IPS DF 4.7 (cell line): ENCODE measurements around the gene BBC3.
"Not testable (repeated sequence)": the region's sequence is repeated elsewhere in the genome, so short reads cannot be mapped to it uniquely, and the experiment has no call there.

ENCODE experiments used
- DNase-seq: peaks from one replicate; pipeline ENCODE4 v3.0.0-alpha.2; 2013; ENCODE audit warnings: low spot score; ENCODE audit errors: extremely low read depth

Gene BBC3, protein sequence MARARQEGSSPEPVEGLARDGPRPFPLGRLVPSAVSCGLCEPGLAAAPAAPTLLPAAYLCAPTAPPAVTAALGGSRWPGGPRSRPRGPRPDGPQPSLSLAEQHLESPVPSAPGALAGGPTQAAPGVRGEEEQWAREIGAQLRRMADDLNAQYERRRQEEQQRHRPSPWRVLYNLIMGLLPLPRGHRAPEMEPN

DNA sequence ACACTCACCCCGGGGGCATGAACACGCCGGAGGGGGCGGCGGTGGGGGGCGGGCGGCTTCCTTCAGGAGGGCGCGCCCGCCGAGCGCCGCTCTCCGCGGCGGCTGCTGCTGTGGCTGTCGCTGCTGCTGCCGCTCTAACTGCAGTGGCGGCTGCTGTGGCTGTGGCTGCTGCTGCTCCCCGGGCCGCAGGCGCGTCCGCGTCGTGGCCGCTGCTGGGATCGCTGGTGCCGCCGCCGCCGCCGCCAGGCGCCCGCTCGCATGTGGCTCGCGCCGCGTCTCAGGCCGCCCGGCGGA is at the start of gene BBC3:
BBC3 (minus strand) TSS at position 279 of the 294 bp plus-strand sequence. CDS start 2,768 bp downstream, outside the sequence.
- DNase-seq: no peak

DNA sequence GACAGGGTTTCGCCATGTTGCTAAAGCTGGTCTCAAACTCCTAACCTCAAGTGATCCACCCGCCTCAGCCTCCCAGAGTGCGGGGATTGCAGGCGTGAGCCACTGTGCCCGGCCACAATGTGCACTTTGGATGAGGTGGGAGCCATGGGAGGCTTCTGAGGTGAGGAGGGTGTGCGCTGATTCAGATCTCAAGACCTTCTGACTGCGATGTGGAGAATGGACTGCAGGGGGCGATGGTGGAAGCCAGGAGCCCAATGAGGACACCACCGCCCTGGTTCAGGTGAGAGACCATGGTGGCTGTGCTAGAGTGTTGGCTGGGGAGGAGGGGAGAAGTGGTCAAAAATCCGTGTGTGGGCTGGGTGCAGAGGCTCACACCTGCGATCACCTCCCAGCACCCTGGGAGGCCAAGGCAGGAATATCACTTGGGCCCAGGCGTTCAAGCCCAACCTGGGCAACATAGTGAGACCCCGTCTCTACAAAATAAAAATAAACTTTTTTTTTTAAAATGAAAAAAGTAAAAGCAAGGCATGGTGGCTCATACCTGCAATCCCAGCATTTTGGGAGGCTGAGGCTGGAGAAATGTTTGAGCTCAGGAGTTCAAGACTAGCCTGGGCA is 49.3 kb upstream of the BBC3 start:
- DNase-seq: no peak

DNA sequence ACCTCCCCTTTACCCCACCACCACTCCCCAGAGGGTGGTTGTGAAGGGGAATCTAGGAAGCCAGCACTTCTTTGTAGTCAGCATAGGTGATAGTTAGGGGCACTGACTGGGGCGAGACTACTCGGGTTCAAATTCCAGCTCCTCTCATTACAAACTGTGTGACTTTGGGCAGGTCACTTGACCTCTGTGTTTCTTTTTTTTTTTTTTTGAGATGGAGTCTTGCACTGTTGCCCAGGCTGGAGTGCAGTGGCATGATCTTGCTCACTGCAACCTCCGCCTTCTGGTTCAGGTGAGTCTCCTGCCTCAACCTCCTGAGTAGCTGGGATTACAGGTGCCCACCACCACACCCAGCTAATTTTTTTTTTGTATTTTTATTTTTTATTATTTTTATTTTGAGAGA is 45.5 kb upstream of the BBC3 start:
- not testable (repeated sequence) for DNase-seq

DNA sequence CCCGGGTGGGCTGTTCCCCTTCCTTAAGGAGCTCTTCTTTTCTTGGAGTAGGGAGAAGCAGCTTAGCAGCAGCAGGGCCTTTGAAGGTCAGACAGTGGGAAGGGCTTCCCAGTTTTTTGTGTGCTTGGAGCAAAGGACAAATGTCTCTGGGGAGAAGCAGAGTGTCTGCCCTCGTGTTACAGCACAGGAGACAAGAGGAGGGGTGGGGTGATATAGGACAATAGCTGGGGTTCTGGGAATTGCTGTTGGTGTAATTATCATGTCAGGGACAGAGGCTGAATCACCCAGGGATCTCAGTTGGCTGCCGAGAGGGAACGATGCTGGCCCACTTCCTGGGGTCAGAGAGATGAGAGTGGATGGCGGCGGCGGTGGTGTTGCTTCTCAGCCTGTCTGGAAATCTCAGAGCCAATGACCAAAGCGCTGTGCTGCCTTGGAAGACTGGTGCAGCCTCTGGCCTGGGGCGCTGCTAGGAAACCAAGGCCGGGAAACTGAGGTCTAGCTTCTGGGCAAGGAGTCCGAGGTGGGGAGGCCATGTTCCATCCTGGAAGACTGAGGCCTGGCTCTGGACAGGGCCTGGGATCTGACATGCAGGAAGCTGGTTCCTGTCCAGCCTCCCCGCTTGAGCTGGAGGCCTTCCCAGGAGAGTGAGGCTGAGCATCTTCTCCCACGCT is 44.9 kb upstream of the BBC3 start:
- no peak for DNase-seq

DNA sequence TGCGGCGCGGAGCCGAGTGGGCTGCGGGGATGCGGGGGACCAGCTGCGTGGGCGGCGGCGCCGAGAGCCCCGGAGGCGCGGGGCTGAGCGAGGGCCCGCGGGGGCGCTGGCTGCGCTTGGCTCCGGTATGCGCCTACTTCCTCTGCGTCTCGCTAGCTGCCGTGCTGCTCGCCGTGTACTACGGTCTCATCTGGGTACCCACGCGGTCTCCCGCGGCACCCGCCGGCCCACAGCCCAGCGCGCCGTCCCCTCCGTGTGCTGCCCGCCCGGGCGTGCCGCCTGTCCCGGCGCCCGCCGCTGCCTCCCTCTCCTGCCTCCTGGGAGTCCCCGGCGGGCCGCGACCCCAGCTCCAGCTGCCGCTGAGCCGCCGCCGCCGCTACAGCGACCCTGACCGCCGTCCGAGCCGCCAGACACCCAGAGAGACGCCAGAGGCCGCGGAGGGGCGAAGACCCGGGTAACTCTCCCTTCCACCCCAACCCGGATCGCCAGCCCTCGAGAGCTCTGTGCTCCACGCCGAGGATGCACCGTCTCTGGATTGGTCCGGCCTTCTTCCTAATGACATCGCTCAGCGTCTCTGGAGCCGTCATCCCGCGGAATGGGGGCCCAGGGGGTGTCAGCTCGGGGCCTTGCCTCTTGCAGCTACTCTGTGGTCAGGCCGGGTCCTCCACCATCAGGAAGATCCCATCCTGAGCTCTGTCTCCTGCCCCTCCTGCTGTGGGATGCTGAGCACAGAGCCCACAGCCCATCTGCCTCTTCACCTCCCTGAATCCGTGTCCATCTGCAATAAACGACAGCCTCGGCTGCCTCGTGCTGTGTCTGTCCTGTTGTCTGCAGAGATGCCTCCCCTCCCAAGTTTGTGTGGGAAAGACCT is 44.1 kb upstream of the BBC3 start:
- no peak for DNase-seq

DNA sequence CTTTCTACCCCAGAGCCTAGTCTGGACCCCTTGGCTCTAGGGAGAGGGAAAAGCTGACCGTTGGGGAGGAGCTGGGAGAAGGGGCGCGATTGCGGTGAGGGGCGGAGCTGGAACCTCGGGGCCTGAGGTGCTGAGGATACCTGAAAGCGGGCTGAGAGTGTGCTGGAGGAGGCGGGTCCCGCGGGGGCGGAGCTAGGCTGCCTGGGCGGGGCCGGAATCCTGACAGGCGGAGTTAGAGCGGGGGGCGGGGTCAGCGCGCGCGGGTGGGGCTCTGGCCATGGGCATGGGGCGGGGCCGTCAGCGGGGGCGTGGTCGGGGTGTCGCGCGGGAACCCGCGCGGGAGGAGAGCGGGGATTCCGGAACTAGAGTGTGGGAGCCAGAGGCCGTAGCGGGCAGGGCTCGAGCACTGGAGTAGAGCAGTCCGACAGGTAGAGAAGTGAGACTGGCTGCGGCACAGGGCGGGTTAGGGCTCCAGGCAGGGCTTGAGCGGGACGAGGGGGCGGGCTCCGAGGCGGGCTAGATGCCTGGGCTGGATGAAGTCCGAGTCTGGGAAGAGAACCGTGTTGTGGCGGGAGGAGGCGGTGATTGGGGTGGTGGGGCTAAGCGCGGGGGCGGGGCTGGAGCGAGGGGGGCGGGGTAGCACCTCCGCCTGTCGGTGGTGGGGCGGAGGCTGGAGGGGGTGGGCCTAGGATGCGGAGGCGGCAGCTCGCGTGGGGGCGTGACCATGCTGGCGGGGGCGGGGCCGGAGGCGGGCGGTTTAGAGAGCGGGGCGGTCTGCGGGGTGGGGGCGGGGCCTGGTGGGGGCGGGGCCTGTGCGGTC is 43.3 kb upstream of the BBC3 start, which contains the start of gene INAFM1:
INAFM1 (plus strand) TSS at position 815 of the 820 bp plus-strand sequence. CDS start 35 bp downstream, outside the sequence.
- DNase-seq: no peak

DNA sequence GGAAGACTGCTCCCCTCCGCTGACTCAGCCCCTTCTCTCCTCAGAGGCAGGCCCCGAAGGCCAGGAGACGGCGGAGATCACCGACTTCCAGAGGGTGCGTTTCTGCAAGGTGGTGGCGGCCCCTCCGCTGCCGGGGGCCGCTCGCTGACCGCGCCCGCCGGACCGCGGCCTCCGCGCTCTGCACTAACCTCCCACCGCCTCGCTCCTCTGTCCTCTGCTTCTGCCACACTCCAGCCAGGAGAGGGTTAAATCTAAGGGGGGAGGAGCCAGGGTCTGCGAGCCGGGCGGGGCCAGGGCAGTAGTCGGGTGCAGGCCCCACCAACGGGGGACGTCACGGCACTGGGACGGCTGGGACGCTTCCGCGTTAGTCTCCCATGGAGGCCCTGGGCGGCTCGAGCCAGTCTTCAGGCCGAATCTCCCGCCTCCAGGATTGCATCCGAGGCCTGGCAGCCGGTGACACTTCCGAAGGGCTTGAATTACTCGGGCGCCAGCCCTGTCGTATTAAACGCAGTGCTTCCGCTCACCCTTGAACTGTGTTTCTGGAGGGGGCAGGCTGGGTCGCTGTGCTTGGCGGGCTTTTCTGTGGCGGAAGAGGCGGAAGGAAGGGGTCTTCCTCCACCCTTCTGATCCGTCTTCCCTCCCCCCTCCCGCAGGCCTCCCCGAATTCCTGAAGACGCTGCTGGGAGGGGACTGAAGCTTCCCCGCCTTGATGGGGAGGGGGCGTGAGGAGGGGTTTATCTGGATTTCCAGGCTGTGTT is 42.5 kb upstream of the BBC3 start:
- DNase-seq: no peak

DNA sequence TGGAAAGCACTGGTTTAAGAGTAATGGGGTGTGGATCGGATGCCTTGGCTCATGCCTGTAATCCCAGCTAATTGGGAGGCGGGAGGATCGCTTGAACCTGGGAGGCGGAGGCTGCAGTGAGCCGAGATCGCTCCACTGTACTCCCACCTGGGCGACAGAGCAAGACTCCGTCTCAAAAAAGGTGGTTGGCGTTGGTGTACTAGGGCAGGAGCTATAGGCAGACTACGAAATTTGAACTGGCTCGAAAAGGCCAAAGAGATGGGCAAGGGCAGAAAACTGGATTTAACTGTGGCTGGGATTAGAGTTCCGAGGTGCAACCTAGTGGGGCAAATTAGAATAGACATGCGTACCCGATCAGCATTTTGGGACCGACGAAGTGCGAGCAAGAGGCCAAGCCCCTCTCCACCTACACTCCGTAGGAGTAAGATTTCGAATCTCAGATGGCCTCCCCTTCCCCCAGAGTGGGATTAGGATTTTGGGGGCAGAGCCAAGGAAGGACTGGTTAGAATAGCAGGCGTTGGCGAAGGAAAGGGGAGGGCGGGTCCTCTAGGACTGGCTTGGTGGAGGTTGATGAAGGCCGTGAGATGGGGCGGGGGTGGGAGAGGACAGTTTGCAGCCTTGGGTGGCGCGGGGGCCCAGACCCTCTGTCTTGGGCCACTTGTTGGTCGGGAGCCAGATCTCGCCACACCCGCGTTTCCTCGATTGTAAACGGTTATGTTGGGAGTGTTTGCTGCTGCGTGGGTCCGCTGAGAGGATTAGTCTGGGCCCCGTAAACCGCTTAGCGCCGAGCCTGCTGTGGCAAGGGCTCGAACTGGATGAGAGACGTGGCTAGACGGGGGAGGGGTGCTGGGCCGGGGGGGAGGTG is 41.7 kb upstream of the BBC3 start:
- no peak for DNase-seq

DNA sequence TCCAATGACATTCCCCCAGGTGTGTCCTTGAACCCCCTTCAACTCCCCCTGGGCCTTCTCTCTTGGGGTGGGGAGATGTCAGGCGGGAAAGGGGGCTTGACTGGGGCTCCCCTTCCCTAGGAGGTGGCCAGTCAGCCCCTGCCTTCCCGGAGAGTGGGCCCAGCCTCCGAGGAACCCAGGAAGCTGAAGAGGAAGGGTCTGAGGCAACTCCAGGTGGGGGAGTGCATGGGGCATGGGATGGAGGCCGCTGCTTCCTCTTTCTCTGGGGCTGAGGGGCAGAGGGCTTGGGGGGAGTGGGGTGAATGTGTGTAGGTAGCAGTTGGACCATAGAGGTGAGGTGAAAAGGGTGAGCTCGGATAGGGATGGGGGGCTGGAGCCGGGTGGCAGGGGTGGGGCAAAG is 41.0 kb upstream of the BBC3 start:
- no peak for DNase-seq

DNA sequence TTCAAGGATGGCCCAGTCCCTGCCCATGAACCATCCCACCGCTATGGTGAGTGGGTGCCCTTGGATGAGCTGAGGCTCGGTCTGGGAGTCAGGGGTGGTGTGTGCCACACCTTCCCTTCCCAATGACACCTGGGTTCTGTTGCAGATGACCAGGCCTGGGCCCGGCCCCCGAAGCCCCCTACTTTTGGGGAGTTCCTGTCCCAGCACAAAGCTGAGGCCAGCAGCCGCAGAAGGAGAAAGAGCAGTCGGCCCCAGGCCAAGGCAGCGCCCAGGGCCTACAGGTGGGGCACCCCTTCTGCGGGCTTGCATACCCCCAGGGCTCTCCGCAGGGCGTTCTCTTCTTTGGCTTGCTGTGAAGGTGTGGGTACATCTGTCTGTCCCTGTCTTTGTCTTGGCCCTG is 39.4 kb upstream of the BBC3 start:
- no peak for DNase-seq

DNA sequence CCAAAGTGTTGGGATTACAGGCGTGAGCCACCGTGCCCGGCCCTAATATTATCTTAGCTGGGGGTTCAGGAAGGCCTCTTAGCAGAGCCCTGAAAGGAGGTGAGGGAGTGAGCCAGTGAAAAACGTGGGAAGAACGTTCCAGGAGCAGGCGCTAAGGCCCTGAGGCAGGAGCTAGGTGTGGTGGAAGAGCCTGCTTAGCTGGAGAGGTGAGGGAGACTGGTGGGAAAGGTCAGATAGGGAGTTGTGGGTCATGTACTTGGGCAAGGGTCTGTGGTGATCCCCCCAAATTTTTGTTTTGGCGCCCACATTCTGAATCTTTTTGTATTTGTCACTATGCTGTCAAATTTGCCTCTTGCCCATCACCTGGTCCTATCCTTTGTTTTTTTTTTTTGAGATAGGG is 38.6 kb upstream of the BBC3 start:
- no peak for DNase-seq

DNA sequence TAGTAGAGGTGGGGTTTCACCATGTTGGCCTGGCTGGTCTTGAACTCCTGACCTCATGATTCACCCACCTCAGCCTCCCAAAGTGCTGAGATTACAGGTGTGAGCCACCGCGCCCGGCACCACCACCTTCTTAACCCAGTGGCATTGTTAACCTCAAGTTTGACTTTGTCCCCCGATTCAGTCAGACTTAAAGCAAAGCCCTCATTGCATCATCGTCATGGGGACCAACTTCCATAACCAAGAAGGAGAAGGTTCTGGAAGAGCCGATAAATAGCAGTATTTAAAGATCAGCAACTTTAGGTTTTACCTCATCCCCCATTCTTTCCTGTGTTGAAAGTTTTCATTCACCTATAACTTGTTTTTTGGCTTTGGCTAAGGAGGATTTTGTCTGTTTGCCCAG is 37.0 kb upstream of the BBC3 start:
- DNase-seq: no peak

DNA sequence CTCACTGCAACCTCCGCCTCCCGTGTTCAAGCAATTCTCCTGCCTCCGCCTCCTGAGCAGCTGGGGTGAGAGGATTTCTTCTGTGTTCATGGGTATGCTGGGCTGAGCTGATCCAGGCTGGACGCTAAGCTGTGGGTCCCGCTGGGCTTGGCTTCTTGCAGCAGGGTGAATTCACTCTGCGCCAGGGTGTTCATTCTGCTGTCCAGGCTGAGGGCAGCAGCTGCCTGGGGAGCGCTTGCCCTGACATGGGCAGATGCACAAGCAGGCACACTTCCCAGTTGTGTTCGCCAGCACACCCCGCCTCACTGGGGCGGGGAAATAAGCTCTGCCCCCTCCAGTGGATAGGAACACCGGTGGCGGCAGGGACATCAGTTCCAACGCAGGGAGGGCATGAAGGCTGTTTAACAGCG is 36.4 kb upstream of the BBC3 start:
- no peak for DNase-seq

DNA sequence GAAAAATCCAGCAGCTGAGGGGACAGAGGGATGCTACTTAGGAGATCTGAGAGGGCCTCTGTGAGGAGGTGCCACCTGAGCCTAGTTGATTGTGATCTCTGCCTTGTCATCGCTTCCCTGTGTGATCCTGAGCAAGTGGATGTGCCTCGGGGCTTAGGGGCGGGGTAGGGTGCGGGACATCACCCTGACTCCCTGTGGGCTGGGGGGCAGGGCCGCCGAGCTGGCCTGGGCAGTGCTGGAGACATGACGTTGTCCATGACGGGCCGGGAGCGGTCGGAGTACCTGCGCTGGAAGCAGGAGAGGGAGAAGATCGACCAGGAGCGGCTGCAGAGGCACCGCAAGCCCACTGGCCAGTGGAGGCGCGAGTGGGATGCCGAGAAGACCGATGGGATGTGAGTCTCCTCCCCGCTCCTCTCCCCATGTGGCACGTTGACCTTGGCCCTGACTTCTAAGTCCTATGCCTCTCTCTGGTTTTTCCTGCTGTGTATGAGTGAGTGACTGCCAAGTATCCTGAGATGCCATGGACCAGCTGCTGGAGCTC is 35.5 kb upstream of the BBC3 start:
- no peak for DNase-seq

DNA sequence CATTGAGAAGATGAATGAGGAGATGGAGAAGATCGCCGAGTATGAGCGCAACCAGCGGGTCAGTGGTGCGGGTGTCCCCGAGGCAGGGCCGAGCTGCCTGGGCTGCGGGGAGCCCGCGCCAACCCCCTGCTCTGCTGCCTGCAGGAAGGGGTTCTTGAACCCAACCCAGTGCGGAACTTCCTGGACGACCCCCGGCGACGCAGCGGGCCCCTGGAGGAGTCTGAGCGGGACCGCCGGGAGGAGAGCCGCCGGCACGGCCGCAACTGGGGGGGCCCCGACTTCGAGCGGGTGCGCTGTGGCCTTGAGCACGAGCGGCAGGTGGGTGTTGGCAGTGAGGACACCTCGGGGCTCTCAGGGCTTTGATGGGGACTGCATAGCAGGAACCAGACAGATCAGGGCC is 33.6 kb upstream of the BBC3 start:
- no peak for DNase-seq

DNA sequence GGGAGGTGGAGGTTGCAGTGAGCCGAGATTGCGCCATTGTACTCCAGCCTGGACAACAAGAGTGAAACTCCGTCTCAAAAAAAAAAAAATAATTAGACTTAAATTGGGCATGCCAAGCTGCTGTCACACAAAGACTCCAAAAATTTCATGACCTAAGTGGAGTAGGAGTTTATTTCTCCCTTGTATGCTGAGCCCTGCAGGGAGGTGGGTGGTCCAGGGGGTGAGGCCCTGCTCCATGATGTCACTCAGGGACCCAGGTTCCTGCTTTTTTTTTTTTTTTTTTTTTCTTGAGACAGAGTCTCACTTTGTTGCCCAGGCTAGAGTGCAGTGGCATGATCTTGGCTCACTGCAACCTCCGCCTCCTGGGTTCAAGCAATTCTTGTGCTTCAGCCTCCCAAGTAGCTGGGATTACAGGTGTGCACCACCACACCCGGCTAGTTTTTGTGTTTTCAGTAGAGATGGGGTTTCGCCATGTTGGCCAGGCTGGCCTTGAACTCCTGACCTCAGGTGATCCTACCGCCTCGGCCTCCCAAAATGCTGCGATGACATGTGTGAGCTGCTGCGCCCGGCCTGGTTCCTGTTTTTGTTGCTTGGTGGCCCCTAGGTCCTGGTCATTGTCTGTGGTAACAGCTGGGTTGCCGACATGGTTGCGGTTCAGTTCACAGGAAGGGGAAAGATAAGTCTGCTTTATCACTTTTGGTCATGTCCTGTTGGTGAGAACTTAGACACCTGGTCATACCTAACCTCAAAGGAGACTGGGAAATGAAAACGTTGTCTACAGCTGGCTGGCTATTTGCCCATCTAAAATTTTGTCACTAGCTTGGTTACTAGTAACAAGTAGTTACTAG is 31.2 kb upstream of the BBC3 start:
- not testable (repeated sequence) for DNase-seq

DNA sequence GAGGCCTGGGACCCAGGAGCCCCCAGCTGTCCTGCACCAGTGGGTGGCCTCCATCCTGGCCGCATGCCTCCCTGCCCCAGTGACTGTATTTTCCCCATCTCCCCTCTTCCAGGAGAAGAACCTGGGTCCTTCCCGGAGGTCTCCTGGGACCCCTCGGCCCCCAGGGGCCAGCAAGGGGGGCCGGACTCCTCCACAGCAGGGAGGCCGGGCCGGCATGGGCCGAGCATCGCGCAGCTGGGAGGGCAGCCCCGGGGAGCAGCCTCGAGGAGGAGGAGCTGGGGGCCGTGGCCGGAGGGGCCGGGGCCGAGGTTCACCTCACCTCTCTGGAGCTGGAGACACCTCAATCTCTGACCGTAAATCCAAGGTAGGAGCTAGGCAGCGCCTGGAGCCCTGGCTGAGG is 29.5 kb upstream of the BBC3 start:
- no peak for DNase-seq

DNA sequence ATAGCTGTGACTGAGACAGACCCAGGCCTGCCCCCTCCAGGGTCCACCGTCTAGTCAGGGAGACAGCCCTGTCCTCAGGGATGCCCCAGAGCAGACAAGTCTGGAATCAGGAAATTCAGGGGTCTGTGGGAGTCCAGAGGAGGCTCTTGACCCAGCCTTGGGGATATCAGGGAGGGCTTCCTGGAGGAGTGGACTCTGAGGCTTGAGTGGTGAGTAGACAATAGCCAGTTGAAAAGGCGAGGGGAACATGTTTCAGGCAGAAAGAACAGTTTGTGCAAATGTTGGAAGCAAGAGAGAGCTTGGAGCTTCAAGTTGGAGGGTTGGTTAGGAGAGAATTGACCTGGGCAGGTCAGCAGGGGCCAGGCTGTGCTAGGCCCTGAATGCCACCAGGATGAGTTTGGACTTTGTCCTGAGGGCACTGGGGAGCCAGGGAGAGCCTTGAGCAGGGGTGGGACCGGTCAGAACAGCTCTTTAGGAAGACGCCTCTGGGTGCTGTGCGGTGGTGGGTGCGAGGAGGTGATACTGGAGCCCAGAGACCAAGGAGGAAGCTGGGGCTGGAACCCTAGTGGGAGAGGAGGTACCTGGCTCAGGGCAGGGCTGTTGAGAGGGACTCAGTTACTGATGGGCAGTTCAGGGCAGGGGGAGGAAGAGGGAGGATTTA is 28.0 kb upstream of the BBC3 start:
- DNase-seq: no peak
